Colonic mucosa (tissue), 4 donors: ENCODE results near the gene PHF11. TPM values are rescaled to one million over a fixed set of nuclear protein-coding genes. Genes with fewer than 3 reads are reported as not detected.
"Not testable (repeated sequence)": the region's sequence is repeated elsewhere in the genome, so short reads cannot be mapped to it uniquely, and the experiment has no call there.

Experiments used
- DNase-seq: peaks from one replicate; pipeline ENCODE4 v3.0.0-alpha.2; 2020
- H3K27ac ChIP-seq: fragments of 200-600 bp; one replicate; pipeline ENCODE4 v1.8.0; 2021
- H3K27me3 ChIP-seq: fragments of 200-600 bp; one replicate; pipeline ENCODE4 v1.8.0; 2021
- H3K36me3 ChIP-seq: fragments of 200-600 bp; one replicate; pipeline ENCODE4 v1.8.0; 2021
- H3K4me1 ChIP-seq: fragments of 200-600 bp; one replicate; pipeline ENCODE4 v1.8.0; 2021; ENCODE audit warnings: mild to moderate bottlenecking
- H3K4me3 ChIP-seq: fragments of 200-600 bp; one replicate; pipeline ENCODE4 v1.8.0; 2021
- H3K9ac ChIP-seq, 2 donors: one replicate each; pipeline ENCODE4 v1.7.0; 2013; ENCODE audit warnings: control low read depth in 2 of 2, low read depth in 2 of 2, low read length in 2 of 2
- H3K9me3 ChIP-seq: fragments of 200-600 bp; one replicate; pipeline ENCODE4 v1.8.0; 2021
- intact Hi-C: fragments of 100-400 bp; cut with DNase I; formaldehyde crosslinking; loops from one replicate; pipeline ENCODE4 v1.14.1; 2022
- total RNA-seq, 2 donors: library from RNA; stranded (reverse); fragmentation: NEBNext Ultra II Directional in 1 of 2; extraction: Animal tissue kit (Norgen Biotek cat#: 25700) in 1 of 2; gene quantifications; one replicate each; pipeline ENCODE4 v1.2.1, GENCODE V29; 2021
- TF ChIP-seq, protein P1 (sequence below): fragments of 200-600 bp; IDR thresholded peaks from one replicate; pipeline ENCODE4 v1.8.0; 2022; ENCODE audit warnings: antibody characterized with exemption, mild to moderate bottlenecking
- donor health status: healthy.
- donor health status: DM: no; HTN: no; CAD: no.
- donor health status: DM: no; HTN: no; CAD: no.

PHF11 gene
- total RNA-seq, 2 donors from 2014 or later = 20.3 to 24.1 TPM

DNA sequence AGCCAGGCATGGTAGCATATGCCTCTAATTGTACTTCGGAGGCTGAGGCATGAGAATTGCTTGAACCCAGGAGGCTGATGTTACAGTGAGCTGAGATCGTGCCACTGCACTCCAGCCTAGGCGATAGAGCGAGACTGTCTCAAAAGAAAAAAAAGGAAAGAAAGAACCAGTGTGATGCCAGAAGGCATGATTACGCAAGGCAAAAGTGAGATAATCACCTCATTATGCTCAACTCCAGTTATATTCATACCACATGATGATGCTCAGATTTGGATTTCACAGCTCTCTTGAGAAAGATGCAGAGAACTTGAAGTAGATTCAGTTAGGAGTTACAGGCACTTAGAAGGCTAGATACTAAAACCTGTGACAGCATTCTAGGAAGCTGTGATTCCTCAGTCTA lies 67.8 kb downstream of the PHF11 start:
- Histone ChIP-seq H3K36me3 (no peaks in the 10 kb centered on the region), H3K9ac (no peak overlapping the region)

DNA sequence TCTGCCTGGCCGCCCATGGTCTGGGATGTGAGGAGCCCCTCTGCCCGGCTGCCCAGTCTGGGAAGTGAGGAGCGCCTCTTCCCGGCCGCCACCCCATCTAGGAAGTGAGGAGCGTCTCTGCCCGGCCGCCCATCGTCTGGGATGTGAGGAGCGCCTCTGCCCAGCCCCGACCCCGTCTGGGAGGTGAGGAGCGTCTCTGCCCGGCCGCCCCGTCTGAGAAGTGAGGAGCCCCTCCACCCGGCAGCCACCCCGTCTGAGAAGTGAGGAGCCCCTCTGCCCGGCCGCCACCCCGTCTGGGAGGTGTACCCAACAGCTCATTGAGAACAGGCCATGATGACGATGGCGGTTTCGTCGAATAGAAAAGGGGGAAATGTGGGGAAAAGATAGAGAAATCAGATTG lies 69.7 kb downstream of the PHF11 start:
- DNase-seq, intact Hi-C loops, H3K4me1 ChIP-seq, H3K27me3 ChIP-seq, H3K27ac ChIP-seq, H3K9me3 ChIP-seq, H3K36me3 ChIP-seq, H3K4me3 ChIP-seq, H3K9ac ChIP-seq: not testable (repeated sequence)

More for the DNA sequence above, 67.8 kb downstream of the PHF11 start:
- no peaks in the 10 kb centered on the region for H3K27me3 ChIP-seq
- no peak for DNase-seq
- no peaks in the 10 kb centered on the region for H3K4me1 ChIP-seq
- H3K27ac ChIP-seq = no peak overlapping the region
- TF ChIP-seq, protein P1, sequence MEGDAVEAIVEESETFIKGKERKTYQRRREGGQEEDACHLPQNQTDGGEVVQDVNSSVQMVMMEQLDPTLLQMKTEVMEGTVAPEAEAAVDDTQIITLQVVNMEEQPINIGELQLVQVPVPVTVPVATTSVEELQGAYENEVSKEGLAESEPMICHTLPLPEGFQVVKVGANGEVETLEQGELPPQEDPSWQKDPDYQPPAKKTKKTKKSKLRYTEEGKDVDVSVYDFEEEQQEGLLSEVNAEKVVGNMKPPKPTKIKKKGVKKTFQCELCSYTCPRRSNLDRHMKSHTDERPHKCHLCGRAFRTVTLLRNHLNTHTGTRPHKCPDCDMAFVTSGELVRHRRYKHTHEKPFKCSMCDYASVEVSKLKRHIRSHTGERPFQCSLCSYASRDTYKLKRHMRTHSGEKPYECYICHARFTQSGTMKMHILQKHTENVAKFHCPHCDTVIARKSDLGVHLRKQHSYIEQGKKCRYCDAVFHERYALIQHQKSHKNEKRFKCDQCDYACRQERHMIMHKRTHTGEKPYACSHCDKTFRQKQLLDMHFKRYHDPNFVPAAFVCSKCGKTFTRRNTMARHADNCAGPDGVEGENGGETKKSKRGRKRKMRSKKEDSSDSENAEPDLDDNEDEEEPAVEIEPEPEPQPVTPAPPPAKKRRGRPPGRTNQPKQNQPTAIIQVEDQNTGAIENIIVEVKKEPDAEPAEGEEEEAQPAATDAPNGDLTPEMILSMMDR = no peak
- intact Hi-C loops = no loop called here
- H3K4me3 ChIP-seq = no peak overlapping the region
- no peaks in the 10 kb centered on the region for H3K9me3 ChIP-seq

DNA sequence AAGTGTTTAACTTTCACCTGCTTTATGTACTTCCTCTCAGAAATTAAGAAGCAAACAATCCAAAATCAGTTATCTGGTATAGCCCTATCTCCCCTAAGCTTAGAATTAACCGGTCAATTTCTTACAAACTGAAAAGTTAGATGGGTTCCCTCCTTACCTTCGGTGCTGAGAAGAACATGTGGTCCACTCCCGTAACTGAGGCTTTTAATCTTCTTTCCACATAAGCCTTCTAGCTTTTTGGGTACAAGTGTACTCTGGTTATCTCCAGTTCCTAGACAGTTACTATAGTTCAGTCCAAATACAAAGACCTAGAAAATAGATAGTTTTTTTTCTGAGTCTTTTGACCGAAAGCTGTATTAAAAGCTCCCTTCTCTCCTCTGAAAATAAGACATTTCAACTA lies 70.7 kb downstream of the PHF11 start:
- H3K27ac ChIP-seq = no peak overlapping the region
- no peak for DNase-seq
- TF ChIP-seq, protein P1 = no peak
- no peaks in the 10 kb centered on the region for H3K36me3 ChIP-seq
- no peaks in the 10 kb centered on the region for H3K27me3 ChIP-seq
- intact Hi-C loops = no loop called here
- H3K9ac ChIP-seq = no peak overlapping the region
- no peak overlapping the region for H3K4me3 ChIP-seq
- no peaks in the 10 kb centered on the region for H3K9me3 ChIP-seq
- H3K4me1 ChIP-seq = no peaks in the 10 kb centered on the region

DNA sequence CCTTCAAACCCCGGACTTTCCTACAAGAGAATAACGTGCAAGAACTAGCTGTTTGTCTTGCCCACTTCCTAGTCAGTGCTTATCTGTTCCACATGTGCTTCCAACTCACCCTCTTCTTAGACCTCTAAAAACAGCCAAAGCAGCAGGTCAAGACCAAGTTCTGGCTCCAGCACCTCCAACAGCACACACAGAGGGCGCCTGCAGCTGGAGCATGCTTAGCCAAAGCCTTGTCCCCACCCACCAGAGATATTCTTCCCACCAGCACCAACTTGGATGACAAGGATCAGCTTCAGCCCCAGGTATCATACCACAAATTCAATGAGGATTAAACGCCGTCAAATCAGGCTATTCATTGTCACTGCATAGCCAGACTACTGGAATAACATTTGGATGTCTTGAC lies 71.7 kb downstream of the PHF11 start:
- intact Hi-C loops = no loop called here
- TF ChIP-seq, protein P1 = no peak
- no peak overlapping the region for H3K4me3 ChIP-seq
- H3K4me1 ChIP-seq = no peaks in the 10 kb centered on the region
- H3K27me3 ChIP-seq = no peaks in the 10 kb centered on the region
- no peak for DNase-seq
- H3K9ac ChIP-seq = no peak overlapping the region
- H3K9me3 ChIP-seq = no peaks in the 10 kb centered on the region
- no peak overlapping the region for H3K27ac ChIP-seq
- no peaks in the 10 kb centered on the region for H3K36me3 ChIP-seq

DNA sequence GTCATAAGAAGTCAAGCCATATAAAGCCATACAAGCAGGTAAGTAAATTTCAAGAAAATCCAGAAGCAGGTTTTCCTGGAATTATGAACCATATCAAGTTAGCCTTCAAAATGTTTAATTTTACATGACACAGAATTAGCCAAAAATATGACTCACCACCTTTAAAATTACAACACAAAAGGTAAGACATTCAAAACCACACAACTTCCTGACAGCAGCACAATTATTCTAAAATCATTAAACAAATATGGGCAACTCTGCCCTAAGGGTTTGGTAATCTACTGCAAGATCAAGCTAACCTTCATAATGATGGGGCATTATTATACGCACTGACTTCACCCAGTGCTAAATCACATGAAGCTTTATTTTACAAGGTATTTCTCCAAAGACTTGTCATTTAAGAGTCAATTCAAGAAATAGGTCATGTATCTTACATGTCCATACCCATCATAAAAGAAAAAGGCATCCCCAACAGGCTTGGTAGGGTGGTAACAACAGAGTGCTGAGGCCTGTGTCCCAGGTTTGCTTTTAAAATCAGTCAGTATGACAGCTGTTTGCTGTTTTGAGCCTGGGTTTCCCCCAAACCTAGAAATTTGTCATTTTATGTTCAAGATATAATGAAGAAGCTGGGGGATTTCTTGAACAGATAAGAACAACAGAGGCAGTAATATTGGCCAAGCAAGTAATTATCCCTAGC lies 74.4 kb downstream of the PHF11 start:
- H3K4me3 ChIP-seq = no peak overlapping the region
- no peaks in the 10 kb centered on the region for H3K27me3 ChIP-seq
- intact Hi-C loops = no loop called here
- TF ChIP-seq, protein P1 = no peak
- H3K27ac ChIP-seq = no peak overlapping the region
- no peak for DNase-seq
- H3K36me3 ChIP-seq = no peaks in the 10 kb centered on the region
- no peaks in the 10 kb centered on the region for H3K4me1 ChIP-seq
- H3K9ac ChIP-seq = no peak overlapping the region
- no peaks in the 10 kb centered on the region for H3K9me3 ChIP-seq

DNA sequence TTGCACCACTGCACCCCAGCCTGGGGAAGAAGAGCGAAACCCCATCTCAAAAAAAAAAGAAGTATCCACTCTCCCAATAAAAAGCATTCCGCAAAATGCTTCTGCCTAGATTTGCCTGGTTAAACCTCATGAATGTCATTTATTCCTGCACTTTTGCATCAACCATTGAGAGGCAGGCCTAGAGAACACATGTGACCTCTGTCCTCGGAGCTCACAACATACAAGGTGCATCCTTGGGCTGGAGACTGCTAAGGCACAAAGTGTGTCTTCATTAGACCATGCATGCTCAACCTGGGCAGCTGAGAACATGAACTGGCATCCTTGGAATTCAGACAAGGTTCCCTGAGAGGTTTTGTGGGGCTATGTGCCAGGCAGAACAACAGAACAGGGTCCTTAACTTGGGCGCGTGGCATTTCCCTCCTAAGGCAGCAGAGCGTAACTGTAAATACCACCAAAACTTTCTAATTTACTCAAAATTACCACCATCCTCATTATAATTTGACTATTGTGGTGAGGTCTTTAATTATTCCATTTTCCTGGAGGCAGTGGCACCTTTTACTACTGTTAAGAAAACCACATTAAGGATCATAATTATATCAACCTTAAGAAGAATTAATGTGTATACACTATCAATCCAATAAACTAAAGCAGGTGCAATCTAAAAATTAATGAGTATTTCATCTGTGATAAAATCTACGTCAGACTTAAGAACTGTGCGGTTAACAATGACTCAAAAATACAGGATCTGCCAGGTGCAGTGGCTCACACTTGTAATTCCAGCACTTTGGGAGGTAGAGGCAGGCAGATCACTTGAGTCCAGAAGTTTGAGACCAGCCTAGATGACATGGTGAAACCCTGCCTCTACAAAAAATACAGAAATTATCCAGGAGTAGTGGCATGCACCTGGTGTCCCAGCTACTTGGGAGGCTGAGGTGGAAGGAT lies 75.8 kb downstream of the PHF11 start:
- intact Hi-C loops = no loop called here
- no peak for DNase-seq
- Histone ChIP-seq H3K36me3 (no peaks in the 10 kb centered on the region), H3K27ac (no peak overlapping the region), H3K9ac (no peak overlapping the region), H3K4me3 (no peak overlapping the region), H3K4me1 (no peaks in the 10 kb centered on the region), H3K9me3 (no peaks in the 10 kb centered on the region), H3K27me3 (no peaks in the 10 kb centered on the region)
- TF ChIP-seq, protein P1 = no peak
